Adrenal gland (tissue), 5 donors: ENCODE measurements around the gene TYRO3.

Source experiments
- CTCF ChIP-seq, 6 experiments: fragments of 450-650 bp in 4 of 6; fragments of 200-600 bp in 2 of 6; sonication (generic) in 1 of 6; IDR thresholded peaks; 1 replicate in 5 of 6; 2 replicates in 1 of 6; pipeline versions ENCODE4 v1.5.1 to v1.8.0; 2016 to 2021; ENCODE audit warnings: antibody characterized with exemption in 6 of 6, mild to moderate bottlenecking in 2 of 6, moderate library complexity in 1 of 6
- POLR2A ChIP-seq, 2 donors: fragments of 450-650 bp; IDR thresholded peaks; one replicate each; pipeline ENCODE4 v1.6.1; 2017; ENCODE audit warnings: antibody characterized with exemption in 2 of 2, mild to moderate bottlenecking in 2 of 2, moderate library complexity in 1 of 2
- donor health status: DM: no; HTN: no; CAD: no.

- no peak for TF ChIP-seq CTCF (IDR thresholded peaks at IDR 0.05)
- no peak for TF ChIP-seq POLR2A (IDR thresholded peaks at IDR 0.05)
These were observed 35.9 kb upstream of the TYRO3 start for GRCh38 chr15:41523097-41523496.
